ENCODE measurements around the gene RNF38.

GRCh38 chr9:36337865-36338264 is 62.2 kb downstream of the RNF38 start:
- no peak for TF ChIP-seq CTCF (IDR thresholded peaks at IDR 0.05)
- no peak for TF ChIP-seq POLR2A (IDR thresholded peaks at IDR 0.05)
